Measurements from ENCODE around the gene TCF7L2.

Gene TCF7L2

GRCh38 chr10:113000876-113001598, 51.0 kb downstream of the TCF7L2 start:
- DNase-seq: no peak

- DNase-seq: no peak
These were observed 51.8 kb downstream of the TCF7L2 start for GRCh38 chr10:113001599-113002448.

DNA sequence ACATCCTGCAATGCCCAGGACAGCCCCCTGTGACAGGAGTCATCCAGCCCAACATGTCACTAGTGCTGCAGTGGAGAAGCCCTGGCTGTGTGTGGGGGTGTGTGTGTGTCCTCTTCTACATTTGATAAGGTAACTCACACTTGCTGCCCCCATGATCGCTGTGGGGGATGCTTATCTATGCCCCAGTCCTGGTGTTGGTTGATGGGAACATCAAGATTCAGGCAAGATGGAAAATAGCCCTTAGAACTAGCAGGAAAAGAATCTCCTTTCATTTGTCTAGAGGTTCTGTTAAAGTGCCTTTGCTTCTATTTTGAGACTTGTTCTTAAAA, 52.4 kb downstream of the TCF7L2 start:
- no peak for DNase-seq

DNA sequence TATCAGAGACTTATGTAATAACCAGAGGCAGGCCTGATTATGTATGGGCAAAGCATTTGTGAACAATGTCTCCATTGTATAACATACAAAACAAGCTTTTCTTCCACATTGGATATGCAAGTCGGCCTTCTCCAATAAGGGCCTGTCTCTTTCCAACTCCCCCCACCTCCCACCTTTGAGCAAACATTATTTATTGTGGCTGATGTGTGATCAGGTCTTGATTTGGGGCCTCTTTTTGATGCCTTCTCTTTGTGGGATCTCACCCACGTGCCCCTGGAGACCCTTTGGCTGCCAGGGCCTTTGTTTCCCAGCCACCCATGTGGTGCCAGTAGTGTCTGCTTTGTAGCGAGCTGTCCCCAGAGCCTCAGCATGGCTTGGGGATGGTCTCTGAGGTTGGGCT, 53.0 kb downstream of the TCF7L2 start:
- no peak for DNase-seq

GRCh38 chr10:113004069-113004618, 54.1 kb downstream of the TCF7L2 start:
- no peak for DNase-seq

DNA sequence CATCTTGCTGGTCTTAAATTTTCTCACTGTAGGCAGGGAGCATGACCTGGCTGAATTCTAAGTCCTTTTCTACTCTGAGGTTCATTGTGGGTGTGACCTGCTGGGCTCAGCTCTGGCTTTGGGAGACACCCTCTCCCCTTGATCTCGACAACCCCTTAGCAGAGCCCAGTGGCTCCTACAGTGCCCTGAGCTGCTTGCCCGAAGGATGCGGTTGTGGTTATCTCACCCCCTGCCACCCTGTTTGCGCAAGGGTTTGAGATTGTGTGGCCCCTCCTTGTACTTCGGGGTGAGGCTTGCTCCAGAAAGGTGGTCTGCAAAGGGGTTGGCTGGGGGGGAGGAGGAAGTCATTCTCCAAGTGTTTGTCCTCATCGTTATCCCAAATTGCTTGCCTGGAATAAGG, 55.3 kb downstream of the TCF7L2 start:
- DNase-seq: no peak

DNA sequence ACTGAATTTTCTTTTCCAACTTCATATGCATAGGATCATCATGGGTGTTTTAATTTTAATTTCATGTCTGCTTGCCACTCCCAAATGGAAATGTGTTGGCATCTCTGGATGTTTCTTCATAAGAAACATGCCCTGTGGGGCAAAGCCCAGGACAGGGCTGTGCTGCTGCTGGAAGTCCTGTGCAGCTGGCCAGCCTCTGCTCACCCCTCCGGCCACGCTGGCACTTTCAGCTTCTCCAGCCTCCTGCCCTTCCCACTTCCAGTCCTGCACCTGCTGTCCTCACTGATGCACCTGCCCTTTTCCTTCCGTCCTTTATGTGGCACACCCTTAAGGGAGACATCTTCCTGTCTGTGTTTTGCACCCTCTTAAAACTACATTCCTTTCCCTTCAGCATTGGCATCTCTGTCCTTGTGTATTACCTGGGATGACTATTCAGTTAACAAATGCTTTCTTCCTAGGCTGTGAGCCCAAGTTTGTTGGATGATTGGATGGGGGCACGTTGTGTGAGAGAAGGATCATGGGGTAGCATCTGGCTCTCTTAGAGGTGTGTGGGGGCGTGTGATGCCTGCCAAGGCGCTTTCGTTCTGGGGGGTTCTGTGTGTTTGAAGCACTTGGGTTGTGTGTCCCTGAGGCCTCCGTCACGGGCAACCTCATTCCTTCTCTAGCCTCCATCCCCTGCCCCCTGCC, 56.8 kb downstream of the TCF7L2 start:
- DNase-seq: peak; percentile 9

GRCh38 chr10:113007343-113007771, 57.3 kb downstream of the TCF7L2 start:
- peak; percentile 48 for DNase-seq

DNA sequence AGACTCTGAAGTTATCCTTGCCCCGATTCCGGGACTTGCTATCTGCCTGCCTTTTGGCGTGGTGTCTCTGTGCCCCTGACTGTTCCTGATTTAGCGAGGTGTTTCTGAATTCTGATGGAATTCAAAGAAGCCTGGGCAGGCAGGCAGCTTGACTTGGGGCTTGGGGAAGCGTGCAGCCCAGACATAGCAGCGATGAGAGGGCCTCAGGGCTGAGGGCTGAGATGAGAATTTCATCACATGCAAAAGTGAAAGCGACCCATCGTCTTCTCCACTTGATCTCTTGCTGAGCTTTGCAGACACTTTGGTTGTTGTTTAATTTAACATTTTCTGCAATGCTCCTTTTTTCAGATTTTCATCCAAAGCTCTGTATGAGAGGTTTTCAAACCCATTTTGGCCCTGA, 57.8 kb downstream of the TCF7L2 start:
- DNase-seq: peak; percentile 16

DNA sequence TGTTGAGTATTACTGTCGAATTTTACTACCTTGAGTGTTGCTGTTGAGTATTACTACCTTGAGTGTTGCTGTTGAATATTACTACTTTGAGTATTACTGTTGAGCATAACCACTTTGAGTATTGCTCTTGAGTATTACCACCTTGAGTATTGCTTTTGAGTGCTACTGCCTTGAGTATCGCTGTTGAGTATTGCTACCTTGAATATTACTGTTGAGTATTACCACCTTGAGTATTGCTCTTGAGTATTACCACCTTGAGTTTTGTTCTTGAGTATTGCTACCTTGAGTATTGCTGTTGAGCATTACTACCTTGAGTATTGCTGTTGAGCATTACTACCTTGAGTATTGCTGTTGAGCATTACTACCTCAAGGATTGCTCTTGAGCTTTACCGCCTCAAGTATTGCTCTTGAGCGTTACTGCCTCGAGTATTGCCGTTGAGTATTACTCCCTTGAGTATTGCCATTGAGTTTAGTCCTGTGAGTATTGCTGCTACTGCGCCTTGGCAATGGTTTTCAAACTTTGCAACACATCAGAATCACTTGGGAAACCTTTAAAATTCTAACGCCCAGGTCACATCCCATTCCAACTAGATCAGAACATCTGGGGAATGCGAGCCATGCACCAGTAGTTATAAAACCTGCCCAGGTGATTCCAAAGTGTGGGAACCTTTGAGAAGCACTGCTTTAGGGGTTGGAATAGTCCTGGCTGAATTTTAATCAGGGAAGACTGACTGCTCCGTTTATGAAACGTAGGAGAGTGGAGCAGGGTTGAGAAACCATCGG, 61.7 kb downstream of the TCF7L2 start:
- DNase-seq: no peak

DNA sequence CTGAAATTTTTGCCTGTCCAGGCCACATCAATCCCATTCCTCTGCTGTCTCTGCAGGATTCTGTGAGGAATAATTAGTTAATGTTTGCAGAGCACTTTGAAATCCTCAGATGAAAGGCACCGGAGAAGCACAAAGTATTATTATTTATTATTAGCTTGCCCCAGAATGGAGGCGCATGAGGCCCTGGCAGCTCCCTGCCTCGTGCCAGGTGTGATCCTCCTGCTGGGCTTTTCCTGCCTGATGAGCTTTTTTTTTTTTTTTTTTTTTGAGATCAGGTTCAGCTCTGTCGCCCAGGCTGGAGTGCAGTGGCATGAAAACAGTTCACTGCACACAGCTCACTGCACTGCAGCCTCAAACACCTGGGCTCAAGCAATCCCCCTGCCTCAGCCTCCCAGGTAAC, 65.2 kb downstream of the TCF7L2 start:
- DNase-seq: no peak

DNA sequence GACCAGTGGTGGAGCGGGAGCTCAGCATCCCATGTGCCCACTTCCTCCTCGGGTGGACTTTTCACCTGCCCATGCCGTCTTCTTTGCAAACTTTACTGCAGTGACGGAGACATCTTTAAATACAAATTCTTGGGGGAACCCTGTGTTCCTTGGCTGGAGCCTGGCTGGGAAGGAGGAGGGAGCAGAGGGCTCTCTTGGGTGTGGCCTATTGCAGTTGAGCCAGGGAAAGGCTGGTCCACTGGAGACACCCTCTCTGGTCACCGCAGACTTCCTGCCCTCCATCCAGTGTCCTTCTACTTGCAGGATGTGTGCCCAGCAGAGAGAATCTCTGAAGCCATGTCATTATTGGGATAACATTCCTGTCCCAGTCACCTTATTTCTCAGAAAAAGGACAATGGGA, 67.3 kb downstream of the TCF7L2 start:
- no peak for DNase-seq

- DNase-seq: no peak
These were observed 68.0 kb downstream of the TCF7L2 start for GRCh38 chr10:113018034-113018433.

- DNase-seq: no peak
These were observed 69.0 kb downstream of the TCF7L2 start for GRCh38 chr10:113019096-113019495.

- no peak for DNase-seq
These were observed 69.8 kb downstream of the TCF7L2 start for GRCh38 chr10:113019692-113020474.

DNA sequence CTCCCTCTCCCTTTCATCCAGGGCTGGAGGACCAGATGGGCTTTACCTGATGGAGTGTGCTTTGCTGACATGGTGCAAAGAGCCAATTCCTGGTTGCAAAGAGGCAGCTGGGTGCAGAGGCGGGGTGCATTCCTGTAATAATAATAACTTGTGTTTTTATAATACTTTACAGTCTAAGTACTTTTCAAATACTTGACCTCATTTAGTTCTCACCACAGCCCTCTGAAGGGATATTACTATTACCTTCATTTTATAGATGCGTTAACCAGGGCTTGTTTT, 70.4 kb downstream of the TCF7L2 start:
- no peak for DNase-seq

DNA sequence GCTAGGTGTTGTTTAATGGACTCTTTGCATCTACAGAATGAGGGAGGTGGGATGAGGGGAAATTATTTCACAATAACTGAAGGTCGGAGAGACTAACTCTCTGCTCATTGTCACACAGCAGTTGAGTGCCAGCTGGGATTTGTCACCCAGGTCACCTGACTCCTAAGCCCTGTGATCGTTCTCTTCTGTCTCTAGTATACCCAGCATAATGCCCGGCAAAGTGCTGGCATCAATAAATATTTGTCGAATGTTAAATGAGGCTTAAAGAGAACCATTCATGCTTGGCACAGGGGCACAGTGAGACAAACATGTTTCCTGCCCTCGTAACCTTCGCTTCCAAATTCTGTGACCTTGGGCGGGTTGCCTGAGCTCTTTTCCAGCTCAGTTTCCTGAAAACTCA, 70.8 kb downstream of the TCF7L2 start:
- DNase-seq: no peak

- no peak for DNase-seq
These were observed 71.4 kb downstream of the TCF7L2 start for GRCh38 chr10:113021268-113022040.

GRCh38 chr10:113022265-113022664, 72.2 kb downstream of the TCF7L2 start:
- no peak for DNase-seq

DNA sequence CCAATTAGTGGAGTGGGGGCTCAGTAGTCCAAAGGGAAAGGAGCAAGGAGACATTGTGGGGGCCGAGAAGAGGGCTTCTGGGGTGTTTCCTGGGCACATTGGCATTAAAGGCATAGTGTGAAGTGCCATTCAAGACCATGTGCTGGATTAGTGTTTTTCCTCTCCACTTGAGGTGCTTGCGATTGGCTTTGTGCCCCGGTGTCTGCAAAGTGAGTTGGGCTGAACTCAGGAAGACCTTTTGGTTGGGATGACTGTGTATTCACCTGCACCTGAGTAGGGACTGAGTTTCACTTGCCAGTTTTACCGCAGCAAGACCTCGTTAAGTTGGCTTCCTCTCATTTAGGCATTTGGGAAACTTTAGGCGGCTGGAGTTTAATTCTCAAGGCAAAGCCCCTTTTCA, 73.0 kb downstream of the TCF7L2 start:
- DNase-seq: no peak

DNA sequence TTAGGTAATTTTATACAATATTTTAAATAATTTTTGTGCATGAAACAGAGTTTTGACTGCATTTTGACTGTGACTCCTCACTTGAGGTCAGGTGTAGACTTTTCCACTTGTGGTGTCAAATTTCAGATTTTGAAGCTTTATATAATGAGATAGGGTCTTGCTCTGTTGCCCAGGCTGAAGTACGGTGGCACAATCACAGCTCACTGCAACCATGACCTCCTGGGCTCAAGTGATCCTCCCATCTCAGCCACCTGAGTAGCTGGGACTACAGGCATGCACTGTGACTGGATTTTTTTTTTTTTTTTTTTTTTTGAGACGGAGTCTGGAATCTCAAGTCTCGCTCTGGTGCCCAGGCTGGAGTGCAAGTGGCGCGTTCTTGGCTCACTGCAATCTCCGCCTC, 74.9 kb downstream of the TCF7L2 start:
- no peak for DNase-seq

Data from stimulated activated CD4-positive, alpha-beta T cell treated with anti-CD3 and anti-CD28 coated beads, Interleukin-15, amount 100 ng/mL, for 24 hours (primary cell).